HG02588 (cell line): ENCODE data around the gene MAPT.
A peak's percentile ranks its signal among the peaks of the same experiment; 100 is the strongest.

Experiments used
- ATAC-seq: cut with Tn5 transposase; IDR thresholded peaks from one replicate; pipeline ENCODE4 v1.9.1; 2021; ENCODE audit warnings: mild to moderate bottlenecking, moderate library complexity; ENCODE audit not compliant: unreplicated experiment

The MAPT gene

GRCh38 chr17:45894022-45894784 is at the start of gene MAPT:
Gene MAPT, plus strand, starts transcription at chr17:45894554. Its CDS starts 67,784 bp downstream, at chr17:45962338.
- ATAC-seq = peak; percentile 73

GRCh38 chr17:45844695-45845375 is 49.5 kb upstream of the MAPT start, which contains the start of gene SPPL2C:
Gene SPPL2C, plus strand, starts transcription at chr17:45844881. Its CDS starts 26 bp downstream, at chr17:45844907.
- no peak for ATAC-seq

- no peak for ATAC-seq
Measured at GRCh38 chr17:45845376-45846185, 48.8 kb upstream of the MAPT start.

GRCh38 chr17:45846223-45846622 is 48.1 kb upstream of the MAPT start:
- no peak for ATAC-seq

GRCh38 chr17:45846646-45847045 is 47.7 kb upstream of the MAPT start:
- ATAC-seq = no peak

- no peak for ATAC-seq
Measured at GRCh38 chr17:45847101-45847500, 47.3 kb upstream of the MAPT start.

- ATAC-seq = no peak
Measured at GRCh38 chr17:45847747-45848146, 46.6 kb upstream of the MAPT start.

- no peak for ATAC-seq
Measured at GRCh38 chr17:45848405-45848804, 45.9 kb upstream of the MAPT start.

GRCh38 chr17:45848868-45849535 is 45.4 kb upstream of the MAPT start:
- ATAC-seq = no peak

GRCh38 chr17:45849536-45849990 is 44.8 kb upstream of the MAPT start:
- ATAC-seq = no peak

- no peak for ATAC-seq
Measured at GRCh38 chr17:45850011-45850410, 44.3 kb upstream of the MAPT start.

GRCh38 chr17:45850468-45850867 is 43.9 kb upstream of the MAPT start:
- no peak for ATAC-seq

- ATAC-seq = no peak
Measured at GRCh38 chr17:45851022-45851421, 43.3 kb upstream of the MAPT start.

GRCh38 chr17:45851464-45851863 is 42.9 kb upstream of the MAPT start:
- no peak for ATAC-seq

- ATAC-seq = no peak
Measured at GRCh38 chr17:45851873-45852272, 42.5 kb upstream of the MAPT start.

GRCh38 chr17:45852535-45853297 is 41.6 kb upstream of the MAPT start:
- no peak for ATAC-seq

- ATAC-seq = no peak
Measured at GRCh38 chr17:45854209-45854608, 40.1 kb upstream of the MAPT start.

GRCh38 chr17:45855691-45856336 is 38.5 kb upstream of the MAPT start:
- ATAC-seq = no peak

GRCh38 chr17:45857977-45858708 is 36.2 kb upstream of the MAPT start:
- ATAC-seq = no peak
